ENCODE measurements around the gene SPATA46. TPM values are rescaled to one million over a fixed set of nuclear protein-coding genes. Genes with fewer than 3 reads are reported as not detected.
"Not testable (repeated sequence)": the region's sequence is repeated elsewhere in the genome, so short reads cannot be mapped to it uniquely, and the experiment has no call there.

SPATA46 gene, protein sequence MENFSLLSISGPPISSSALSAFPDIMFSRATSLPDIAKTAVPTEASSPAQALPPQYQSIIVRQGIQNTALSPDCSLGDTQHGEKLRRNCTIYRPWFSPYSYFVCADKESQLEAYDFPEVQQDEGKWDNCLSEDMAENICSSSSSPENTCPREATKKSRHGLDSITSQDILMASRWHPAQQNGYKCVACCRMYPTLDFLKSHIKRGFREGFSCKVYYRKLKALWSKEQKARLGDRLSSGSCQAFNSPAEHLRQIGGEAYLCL
- total RNA-seq: not detected

DNA sequence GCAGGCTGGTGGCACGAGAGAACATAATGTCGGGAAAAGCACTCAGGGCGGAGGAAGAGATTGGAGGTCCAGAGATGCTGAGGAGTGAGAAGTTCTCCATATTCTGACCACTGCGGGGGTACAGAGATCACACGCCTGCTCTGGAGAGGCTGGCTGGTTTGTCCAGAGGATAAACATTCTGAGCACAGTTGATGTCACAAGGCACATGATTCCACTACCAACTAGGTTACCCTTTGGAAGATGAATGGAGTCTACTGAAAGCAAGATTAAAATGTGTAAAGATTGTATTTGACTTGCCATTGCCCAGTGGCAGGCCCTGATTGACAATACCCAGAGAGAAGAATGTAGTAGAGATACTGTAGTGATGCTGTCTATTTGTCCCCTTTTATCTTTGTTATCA, at the start of gene SPATA46:
Gene SPATA46 (minus strand): TSS at position 164 of the 400 bp plus-strand sequence. CDS start 64 bp downstream, at position 100.
- DNase-seq (ENCODE audit: low spot score) (no peak), ATAC-seq (no peak)
- Mint-ChIP-seq H3K36me3 (no peaks in the 10 kb centered on the region), H3K9me3 (no peaks in the 10 kb centered on the region), H3K27me3 (peaks cover 0 to 2% of the 10 kb centered on the region in 2 donors), H3K4me1 (ENCODE audit: low read depth in 2 of 2) (peaks cover 6 to 9% of the 10 kb centered on the region in 2 donors), H3K27ac (no peak within 1 kb of the TSS), H3K4me3 (no peak within 1 kb of the TSS)

DNA sequence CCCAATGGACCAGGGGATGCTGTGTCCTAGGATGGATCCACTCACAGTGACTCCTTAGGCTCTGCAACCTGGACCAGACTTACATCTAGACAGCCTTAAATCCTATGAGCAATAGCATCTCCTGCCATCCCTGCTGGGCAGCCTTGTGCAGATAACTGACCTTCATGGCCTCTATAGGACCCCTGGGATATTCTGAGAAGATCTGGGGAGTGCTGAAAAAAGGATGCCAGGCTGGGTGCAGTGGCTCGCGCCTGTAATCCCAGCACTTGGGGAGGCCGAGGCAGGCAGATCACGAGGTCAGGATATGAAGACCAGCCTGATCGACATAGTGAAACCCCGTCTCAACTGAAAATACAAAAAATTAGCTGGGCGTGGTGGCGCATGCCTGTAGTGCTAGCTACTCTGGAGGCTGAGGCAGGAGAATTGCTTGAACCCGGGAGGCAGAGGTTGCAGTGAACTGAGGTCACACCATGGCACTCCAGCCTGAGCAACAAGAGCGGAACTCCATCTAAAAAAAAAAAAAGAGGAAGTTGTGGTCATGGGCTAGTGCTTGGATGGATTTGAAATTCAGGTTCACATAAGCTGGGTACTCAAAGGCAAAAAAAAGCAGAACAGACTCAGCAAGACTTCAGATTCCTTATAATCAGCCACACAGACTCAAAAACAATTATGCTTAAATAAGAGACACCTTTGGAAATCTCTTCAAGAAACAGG, 46.2 kb upstream of the SPATA46 start:
- H3K4me3 Mint-ChIP-seq: no peak overlapping the region
- peaks cover 26 to 27% of the 10 kb centered on the region in 2 donors for H3K4me1 Mint-ChIP-seq (ENCODE audit: low read depth in 2 of 2)
- H3K36me3 Mint-ChIP-seq: no peaks in the 10 kb centered on the region
- DNase-seq (ENCODE audit: low spot score) (no peak), ATAC-seq (no peak)
- H3K9me3 Mint-ChIP-seq: no peaks in the 10 kb centered on the region
- peak overlapping the region; percentile 85 to 94 for H3K27ac Mint-ChIP-seq
- no peaks in the 10 kb centered on the region for H3K27me3 Mint-ChIP-seq

DNA sequence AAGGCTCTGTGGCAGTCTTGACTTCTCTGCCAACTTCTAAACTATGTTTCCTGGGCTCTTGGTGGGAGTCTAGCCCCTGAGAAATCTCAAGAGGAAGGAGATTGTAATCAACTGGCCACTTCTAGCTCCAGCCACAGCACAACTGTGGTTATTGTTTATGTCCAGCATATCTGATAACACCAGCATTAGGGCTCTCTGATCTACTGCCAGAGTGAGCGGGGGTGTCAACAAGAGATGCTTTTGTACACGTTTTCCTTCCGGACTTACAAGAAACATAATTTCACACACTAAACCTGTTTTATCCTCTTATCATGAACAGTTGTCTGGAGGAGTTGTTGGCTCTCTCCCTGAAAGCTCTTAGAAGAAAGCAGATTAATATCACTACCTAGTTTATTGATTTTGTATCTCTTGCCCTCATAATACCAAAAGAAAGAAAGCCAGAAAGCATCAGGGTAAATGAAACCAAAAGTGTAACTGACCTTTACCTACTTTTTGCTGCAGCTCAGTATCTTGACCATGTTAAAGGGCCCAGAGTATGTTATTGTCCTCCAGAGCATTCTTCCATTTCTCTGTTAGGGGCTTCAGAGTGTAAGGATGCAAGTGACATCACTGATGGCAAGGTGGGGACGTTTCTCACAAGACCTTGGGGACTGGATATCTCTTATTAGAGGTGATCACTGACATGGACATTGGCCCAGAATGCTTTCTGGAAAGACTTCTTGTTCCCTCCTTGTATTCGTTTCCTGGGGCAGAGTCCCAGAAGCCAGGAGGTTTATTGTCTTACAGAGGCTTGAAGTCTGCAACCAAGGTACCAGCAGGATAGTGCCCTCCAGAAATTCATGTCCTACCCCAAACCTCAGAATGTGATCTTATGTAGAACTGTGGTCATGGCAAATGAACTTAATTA, 44.9 kb upstream of the SPATA46 start:
- peaks cover 31 to 37% of the 10 kb centered on the region in 2 donors for H3K4me1 Mint-ChIP-seq (ENCODE audit: low read depth in 2 of 2)
- no peak for DNase-seq (ENCODE audit: low spot score)
- H3K9me3 Mint-ChIP-seq: no peaks in the 10 kb centered on the region
- H3K4me3 Mint-ChIP-seq: peak overlapping the region; percentile 73
- no peaks in the 10 kb centered on the region for H3K36me3 Mint-ChIP-seq
- no peaks in the 10 kb centered on the region for H3K27me3 Mint-ChIP-seq
- peak overlapping the region; percentile 85 to 94 for H3K27ac Mint-ChIP-seq
- peak; percentile 66 to 74 for ATAC-seq

DNA sequence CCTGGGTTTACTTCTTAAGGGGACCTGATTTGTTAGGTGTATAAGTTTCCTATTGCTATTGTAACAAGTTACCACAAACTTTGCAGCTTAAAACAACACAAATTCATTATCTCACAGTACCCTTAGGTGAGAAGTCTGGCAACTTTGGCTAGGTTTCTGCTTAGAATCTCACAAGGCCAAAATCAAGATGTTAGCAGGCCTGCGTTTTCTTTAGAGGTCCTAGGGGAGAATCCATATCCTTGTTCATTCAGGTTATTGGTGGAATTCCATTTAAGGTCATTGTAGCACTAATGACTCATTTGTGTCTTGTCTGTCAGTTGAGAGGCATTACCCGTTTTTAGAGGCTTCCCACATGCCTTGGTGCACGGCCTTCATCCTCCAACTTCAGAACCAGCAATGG, 43.5 kb upstream of the SPATA46 start:
- Mint-ChIP-seq H3K27ac (peak overlapping the region; percentile 85 to 94), H3K27me3 (no peaks in the 10 kb centered on the region), H3K4me1 (ENCODE audit: low read depth in 2 of 2) (peaks cover 45 to 50% of the 10 kb centered on the region in 2 donors), H3K9me3 (no peaks in the 10 kb centered on the region), H3K36me3 (no peaks in the 10 kb centered on the region), H3K4me3 (peak overlapping the region; percentile 73)
- DNase-seq (ENCODE audit: low spot score) (no peak), ATAC-seq (no peak)

DNA sequence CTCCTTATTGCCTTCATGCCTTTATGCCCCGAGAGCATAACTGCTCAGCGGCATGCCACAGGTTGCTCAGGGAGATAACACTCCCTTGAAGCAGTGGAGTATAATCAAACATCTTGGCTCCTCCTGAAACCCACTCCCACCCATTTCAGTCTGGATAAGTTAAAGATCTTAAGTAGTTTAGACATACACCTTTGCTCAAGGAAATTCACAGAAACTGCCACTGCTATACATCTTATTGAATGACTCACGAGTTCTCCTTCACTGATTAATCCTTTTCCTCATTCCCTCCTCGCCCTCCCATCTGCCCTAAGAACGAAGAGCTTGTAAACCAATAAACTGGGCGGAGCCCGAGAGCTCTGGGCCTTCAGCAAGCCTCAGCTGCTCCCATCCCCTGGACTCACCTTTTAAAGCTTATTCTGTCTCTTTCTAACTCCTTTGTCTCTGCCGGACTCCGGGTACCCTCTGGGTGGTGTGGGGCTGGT, 42.8 kb upstream of the SPATA46 start:
- not testable (repeated sequence) for H3K4me3 Mint-ChIP-seq; H3K27me3 Mint-ChIP-seq; DNase-seq (ENCODE audit: low spot score); H3K9me3 Mint-ChIP-seq; H3K36me3 Mint-ChIP-seq; ATAC-seq
- H3K4me1 Mint-ChIP-seq (ENCODE audit: low read depth in 2 of 2): peaks cover 47 to 51% of the 10 kb centered on the region in 2 donors
- peak overlapping the region; percentile 85 to 94 for H3K27ac Mint-ChIP-seq

DNA sequence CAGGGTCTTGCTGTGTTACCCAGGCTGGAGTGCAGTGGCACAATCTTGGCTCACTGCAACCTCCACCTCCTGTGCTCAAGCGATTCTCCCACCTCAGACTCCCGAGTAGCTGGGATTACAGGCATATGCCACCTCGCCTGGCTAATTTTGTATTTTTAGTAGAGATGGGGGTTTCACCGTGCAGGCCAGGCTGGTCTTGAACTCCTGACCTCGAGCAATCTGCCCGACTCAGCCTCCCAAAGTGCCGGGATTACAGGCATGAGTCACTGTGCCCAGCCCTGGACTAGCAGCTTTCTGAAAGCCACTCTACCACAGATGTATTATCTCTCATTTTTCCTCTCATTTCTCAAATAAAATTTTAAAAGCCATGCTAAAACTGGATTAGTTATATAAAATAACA, 41.9 kb upstream of the SPATA46 start:
- not testable (repeated sequence) for H3K27me3 Mint-ChIP-seq; H3K36me3 Mint-ChIP-seq; H3K4me3 Mint-ChIP-seq; H3K27ac Mint-ChIP-seq; DNase-seq (ENCODE audit: low spot score); ATAC-seq; H3K9me3 Mint-ChIP-seq
- peaks cover 47 to 55% of the 10 kb centered on the region in 2 donors for H3K4me1 Mint-ChIP-seq (ENCODE audit: low read depth in 2 of 2)

DNA sequence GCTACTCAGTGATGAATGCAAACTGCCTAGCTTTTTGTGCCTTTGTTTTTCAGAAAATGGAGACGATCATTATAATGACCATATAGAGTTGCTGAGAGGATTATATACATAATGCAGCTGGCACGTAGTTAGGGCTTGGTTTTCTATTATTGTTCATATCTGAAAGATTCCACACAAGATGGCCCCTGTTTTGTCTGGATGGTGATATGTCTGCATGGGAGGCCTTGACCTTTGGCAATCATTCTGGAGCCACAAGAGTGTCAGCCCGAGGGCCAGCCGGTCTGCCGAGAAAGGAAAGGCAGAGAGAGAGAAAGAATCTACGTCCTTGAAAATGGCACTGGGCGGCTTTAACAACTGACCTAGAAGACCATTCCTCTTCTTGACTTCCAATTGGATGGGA, 41.0 kb upstream of the SPATA46 start:
- ATAC-seq (no peak), DNase-seq (ENCODE audit: low spot score) (no peak)
- Mint-ChIP-seq H3K36me3 (no peaks in the 10 kb centered on the region), H3K27me3 (no peaks in the 10 kb centered on the region), H3K4me1 (ENCODE audit: low read depth in 2 of 2) (peaks cover 53 to 59% of the 10 kb centered on the region in 2 donors), H3K27ac (peak overlapping the region in 1 of 2 donors; percentile 45), H3K4me3 (no peak overlapping the region), H3K9me3 (no peaks in the 10 kb centered on the region)

DNA sequence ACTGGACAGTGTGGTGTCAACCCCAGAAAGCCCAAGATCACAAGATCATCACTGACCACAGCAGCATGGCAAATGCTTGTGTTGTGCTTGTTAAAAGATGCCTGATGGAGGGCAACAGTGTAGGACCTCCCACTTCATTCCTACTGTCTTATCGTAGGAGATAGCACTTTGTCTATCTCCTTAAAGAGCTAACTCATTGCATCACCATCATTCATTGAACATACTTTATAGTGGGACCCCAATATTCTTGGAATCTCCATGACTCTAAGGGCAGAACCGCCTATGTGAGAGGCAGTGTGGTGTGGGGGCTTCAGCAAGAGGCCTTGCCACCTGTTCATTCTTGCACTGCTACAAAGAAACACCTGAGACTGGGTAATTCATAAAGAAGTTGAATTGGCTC, 40.3 kb upstream of the SPATA46 start:
- Mint-ChIP-seq H3K27me3 (no peaks in the 10 kb centered on the region), H3K27ac (peak overlapping the region in 1 of 2 donors; percentile 45), H3K9me3 (no peaks in the 10 kb centered on the region), H3K4me1 (ENCODE audit: low read depth in 2 of 2) (peaks cover 57 to 63% of the 10 kb centered on the region in 2 donors), H3K4me3 (no peak overlapping the region), H3K36me3 (no peaks in the 10 kb centered on the region)
- DNase-seq (ENCODE audit: low spot score) (no peak), ATAC-seq (no peak)

DNA sequence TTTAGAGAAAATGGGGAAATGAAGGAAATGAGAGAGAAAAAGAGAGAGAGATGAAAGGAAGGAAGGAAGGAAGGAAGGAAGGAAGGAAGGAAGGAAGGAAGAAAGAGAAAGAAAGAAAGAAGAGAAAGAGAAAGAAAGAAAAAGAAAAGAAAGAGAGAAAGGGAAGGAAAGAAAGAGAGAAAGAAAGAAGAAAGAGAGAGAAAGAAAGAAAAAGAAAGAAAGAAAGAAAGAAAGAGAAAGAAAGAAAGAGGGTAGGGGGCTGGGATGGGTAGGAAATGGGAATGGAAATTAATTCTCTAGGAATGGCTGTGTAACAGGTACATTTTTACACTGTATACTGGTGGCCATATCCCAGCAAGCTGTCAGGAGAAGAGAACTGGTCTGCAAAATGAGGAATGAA, 39.6 kb upstream of the SPATA46 start:
- H3K27me3 Mint-ChIP-seq: no peaks in the 10 kb centered on the region
- no peaks in the 10 kb centered on the region for H3K36me3 Mint-ChIP-seq
- H3K4me1 Mint-ChIP-seq (ENCODE audit: low read depth in 2 of 2): peaks cover 57 to 63% of the 10 kb centered on the region in 2 donors
- no peak overlapping the region for H3K4me3 Mint-ChIP-seq
- no peaks in the 10 kb centered on the region for H3K9me3 Mint-ChIP-seq
- DNase-seq (ENCODE audit: low spot score): no peak
- H3K27ac Mint-ChIP-seq: peak overlapping the region; percentile 40 to 78
- ATAC-seq: no peak

DNA sequence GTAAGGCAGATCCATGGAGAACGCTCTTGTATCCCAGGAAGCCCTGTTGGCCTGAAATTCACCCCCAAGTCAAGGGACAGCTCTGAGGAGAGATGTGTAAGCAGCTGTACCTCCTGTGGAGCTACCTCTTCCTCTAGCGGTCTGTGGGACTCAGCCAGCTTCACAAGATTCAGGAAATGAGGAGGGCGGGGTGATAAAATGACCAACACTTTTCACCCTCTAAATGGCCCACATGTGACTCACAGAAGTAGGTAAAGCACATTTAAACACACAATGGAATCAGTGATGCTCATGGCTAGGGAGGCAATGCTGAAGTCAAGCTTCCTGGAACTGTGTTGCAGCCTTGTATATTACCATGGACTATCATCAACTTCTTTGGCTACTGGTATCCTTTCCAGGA, 35.3 kb upstream of the SPATA46 start, which contains the start of gene SH2D1B:
Gene SH2D1B (minus strand): TSS at position 135 of the 400 bp plus-strand sequence. CDS start 120 bp downstream, at position 15.
- peak within 1 kb of the TSS; percentile 98 for H3K4me3 Mint-ChIP-seq
- no peaks in the 10 kb centered on the region for H3K27me3 Mint-ChIP-seq
- peaks cover 59 to 65% of the 10 kb centered on the region in 2 donors for H3K4me1 Mint-ChIP-seq (ENCODE audit: low read depth in 2 of 2)
- DNase-seq (ENCODE audit: low spot score) (peak; percentile 84), ATAC-seq (peak; percentile 90 to 91)
- no peaks in the 10 kb centered on the region for H3K36me3 Mint-ChIP-seq
- H3K9me3 Mint-ChIP-seq: no peaks in the 10 kb centered on the region
- peak within 1 kb of the TSS; percentile 93 to 94 for H3K27ac Mint-ChIP-seq

DNA sequence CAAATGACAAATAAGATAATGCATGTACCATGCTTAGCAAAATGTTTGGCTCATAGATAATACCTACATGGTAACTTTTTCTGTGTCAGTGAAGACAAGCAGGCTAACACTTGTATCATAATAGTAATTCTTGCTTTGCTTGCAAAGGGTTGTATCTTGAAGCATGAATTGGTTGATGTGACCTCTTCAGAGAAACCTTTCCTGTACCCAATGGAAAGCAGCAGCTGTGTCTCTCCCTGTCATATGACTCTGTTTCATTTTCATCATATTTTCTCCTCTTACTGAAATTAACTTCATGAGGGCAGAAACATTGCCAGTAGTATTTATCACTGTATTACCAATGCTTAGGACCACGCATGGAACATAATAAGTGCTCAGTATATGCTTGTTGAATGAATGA, 30.9 kb upstream of the SPATA46 start:
- no peak for ATAC-seq
- no peaks in the 10 kb centered on the region for H3K27me3 Mint-ChIP-seq
- DNase-seq (ENCODE audit: low spot score): no peak
- H3K4me1 Mint-ChIP-seq (ENCODE audit: low read depth in 2 of 2): peaks cover 67% of the 10 kb centered on the region in 2 donors
- H3K9me3 Mint-ChIP-seq: no peaks in the 10 kb centered on the region
- H3K27ac Mint-ChIP-seq: peak overlapping the region; percentile 93 to 94
- H3K4me3 Mint-ChIP-seq: peak overlapping the region; percentile 98
- H3K36me3 Mint-ChIP-seq: no peaks in the 10 kb centered on the region

DNA sequence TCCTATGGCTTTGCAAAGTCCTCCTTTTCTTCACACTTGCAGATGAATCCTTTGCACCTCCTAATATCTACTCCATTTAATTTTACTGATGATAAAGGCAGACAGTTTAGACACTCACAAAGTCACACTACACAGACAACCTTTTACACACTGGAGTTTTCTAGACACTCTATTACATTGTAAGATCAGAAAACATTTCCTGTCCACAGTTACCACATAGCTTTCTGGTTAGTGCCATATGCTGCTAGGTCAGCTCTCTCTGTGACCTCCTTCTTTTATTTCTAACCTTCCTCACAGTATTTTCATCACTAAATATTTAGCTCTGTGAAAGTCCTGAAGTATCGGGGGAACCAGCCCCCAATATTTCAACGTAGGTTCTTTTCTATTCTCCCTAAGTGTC, 30.2 kb upstream of the SPATA46 start:
- Mint-ChIP-seq H3K4me3 (peak overlapping the region; percentile 98), H3K9me3 (no peaks in the 10 kb centered on the region), H3K36me3 (no peaks in the 10 kb centered on the region), H3K4me1 (ENCODE audit: low read depth in 2 of 2) (peaks cover 62 to 67% of the 10 kb centered on the region in 2 donors), H3K27ac (peak overlapping the region; percentile 93 to 94), H3K27me3 (no peaks in the 10 kb centered on the region)
- ATAC-seq: peak; percentile 67 to 71
- no peak for DNase-seq (ENCODE audit: low spot score)

DNA sequence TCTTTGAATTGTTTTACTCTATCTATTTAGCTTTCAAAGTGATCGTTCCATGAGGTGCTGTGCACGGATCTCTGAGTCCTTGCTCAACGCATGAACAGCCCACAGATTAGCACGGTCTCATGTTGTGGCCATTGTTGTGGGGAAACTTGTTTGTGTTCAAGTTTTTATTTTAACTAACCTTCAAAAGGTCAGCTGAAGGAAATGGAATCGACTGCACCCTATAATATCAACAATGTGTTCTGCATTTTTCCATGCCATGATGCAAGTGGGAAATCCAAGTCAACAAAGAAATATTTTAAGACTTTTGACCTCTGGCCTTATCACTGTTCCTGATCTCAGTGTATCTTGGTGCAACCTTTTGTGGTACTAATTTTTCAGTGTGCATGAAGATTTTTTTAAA, 29.1 kb upstream of the SPATA46 start:
- Mint-ChIP-seq H3K4me1 (ENCODE audit: low read depth in 2 of 2) (peaks cover 59 to 63% of the 10 kb centered on the region in 2 donors), H3K27me3 (no peaks in the 10 kb centered on the region), H3K27ac (peak overlapping the region; percentile 93 to 94), H3K36me3 (no peaks in the 10 kb centered on the region), H3K9me3 (no peaks in the 10 kb centered on the region), H3K4me3 (peak overlapping the region; percentile 72)
- no peak for DNase-seq (ENCODE audit: low spot score)
- ATAC-seq: peak in 1 of 2 donors; percentile 61

All from natural killer cell treated with Interleukin-12 subunit alpha and Interleukin-12 subunit beta and Interleukin-15 and Interleukin-18, amount 100 ng/mL, for 72 hours (primary cell).